Muscle layer of duodenum (tissue), 2 donors: Measurements from ENCODE around the gene KDM4C.

Experiments used
- H3K27ac ChIP-seq: one replicate; pipeline ENCODE4 v1.7.0; 2013; ENCODE audit warnings: mild to moderate bottlenecking, low read length
- H3K27me3 ChIP-seq: one replicate; pipeline ENCODE4 v1.7.0; 2013; ENCODE audit warnings: low read depth, mild to moderate bottlenecking, control low read depth, low read length
- H3K36me3 ChIP-seq, 2 donors: one replicate each; pipeline ENCODE4 v1.7.0; 2013; ENCODE audit warnings: low read length in 2 of 2, control low read depth in 1 of 2, mild to moderate bottlenecking in 1 of 2; ENCODE audit not compliant: insufficient read depth in 2 of 2, control insufficient read depth in 1 of 2
- H3K4me1 ChIP-seq, 2 donors: one replicate each; pipeline ENCODE4 v1.7.0; 2013; ENCODE audit warnings: low read length in 2 of 2, mild to moderate bottlenecking in 2 of 2, control low read depth in 1 of 2, moderate library complexity in 1 of 2; ENCODE audit not compliant: insufficient read depth in 2 of 2, control insufficient read depth in 1 of 2
- H3K4me3 ChIP-seq, 2 donors: one replicate each; pipeline ENCODE4 v1.7.0; 2013; ENCODE audit warnings: low read length in 2 of 2, low read depth in 1 of 2, mild to moderate bottlenecking in 1 of 2
- H3K9me3 ChIP-seq, 2 donors: one replicate each; pipeline ENCODE4 v1.7.0; 2013; ENCODE audit warnings: low read length in 2 of 2, control low read depth in 1 of 2, mild to moderate bottlenecking in 1 of 2; ENCODE audit not compliant: control insufficient read depth in 1 of 2
- donor health status: healthy.

Gene KDM4C

DNA sequence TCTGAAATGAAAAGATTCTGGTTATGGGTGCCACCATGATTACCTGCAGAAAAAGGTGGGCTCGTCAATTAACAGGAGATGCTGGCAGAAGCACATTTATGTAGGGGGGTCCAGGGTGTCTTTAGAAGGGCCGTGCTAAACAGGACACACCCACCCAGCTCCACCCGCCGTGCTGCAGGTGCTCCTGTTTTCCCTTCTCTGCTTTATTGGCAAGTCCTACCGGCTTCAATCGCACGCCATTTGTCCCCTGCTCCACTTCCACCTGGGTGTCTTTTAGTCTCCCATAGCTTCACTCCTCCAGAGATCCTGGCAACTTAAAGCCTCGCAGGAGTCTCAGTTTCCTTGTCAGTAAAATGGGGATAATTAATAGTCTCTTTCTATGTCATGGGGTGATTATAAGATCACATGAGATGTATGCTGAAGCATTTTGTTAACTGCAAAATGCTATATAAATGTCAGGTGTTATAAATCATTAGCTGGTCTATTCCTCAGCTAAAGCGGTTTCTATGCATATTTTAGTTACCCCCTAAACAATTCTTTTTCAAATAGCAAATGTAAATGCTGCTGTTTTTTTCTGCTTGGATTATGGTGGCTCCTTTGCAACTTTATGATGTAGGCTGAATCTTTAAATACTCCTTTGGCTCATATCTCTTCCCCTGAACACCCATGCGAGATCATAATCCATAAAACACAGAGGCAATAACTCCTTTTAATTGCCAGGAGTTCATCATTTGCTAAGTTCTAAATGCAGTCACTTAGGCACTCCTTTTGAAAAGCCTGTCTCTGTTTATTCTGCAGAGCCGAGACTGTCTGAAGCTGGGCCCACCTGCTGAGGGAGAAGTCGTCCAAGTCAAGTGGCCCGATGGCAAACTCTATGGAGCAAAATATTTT, 406.9 kb downstream of the KDM4C start:
- peaks cover 10 to 13% of the 10 kb centered on the region in 2 donors for H3K36me3 ChIP-seq
- no peaks in the 10 kb centered on the region for H3K27me3 ChIP-seq
- no peak overlapping the region for H3K4me3 ChIP-seq
- no peak overlapping the region for H3K27ac ChIP-seq
- no peaks in the 10 kb centered on the region for H3K4me1 ChIP-seq
- H3K9me3 ChIP-seq = no peaks in the 10 kb centered on the region

GRCh38 chr9:7165331-7165975, 407.7 kb downstream of the KDM4C start:
- H3K4me1 ChIP-seq = no peaks in the 10 kb centered on the region
- no peak overlapping the region for H3K27ac ChIP-seq
- H3K9me3 ChIP-seq = no peaks in the 10 kb centered on the region
- H3K4me3 ChIP-seq = no peak overlapping the region
- no peaks in the 10 kb centered on the region for H3K27me3 ChIP-seq
- H3K36me3 ChIP-seq = peaks cover 10 to 16% of the 10 kb centered on the region in 2 donors

GRCh38 chr9:7166074-7166473, 408.3 kb downstream of the KDM4C start:
- Histone ChIP-seq H3K4me1 (no peaks in the 10 kb centered on the region), H3K36me3 (peaks cover 10 to 16% of the 10 kb centered on the region in 2 donors), H3K27me3 (no peaks in the 10 kb centered on the region), H3K27ac (no peak overlapping the region), H3K9me3 (no peaks in the 10 kb centered on the region), H3K4me3 (no peak overlapping the region)

GRCh38 chr9:7169717-7170389, 412.1 kb downstream of the KDM4C start:
- Histone ChIP-seq H3K4me3 (no peak overlapping the region), H3K4me1 (no peaks in the 10 kb centered on the region), H3K9me3 (no peaks in the 10 kb centered on the region), H3K27ac (no peak overlapping the region), H3K36me3 (peaks cover 20 to 35% of the 10 kb centered on the region in 2 donors), H3K27me3 (no peaks in the 10 kb centered on the region)

- no peak overlapping the region for H3K27ac ChIP-seq
- no peaks in the 10 kb centered on the region for H3K9me3 ChIP-seq
- H3K4me1 ChIP-seq = no peaks in the 10 kb centered on the region
- H3K4me3 ChIP-seq = no peak overlapping the region
- H3K36me3 ChIP-seq = peaks cover 12 to 32% of the 10 kb centered on the region in 2 donors
- no peaks in the 10 kb centered on the region for H3K27me3 ChIP-seq
Observed at GRCh38 chr9:7171396-7172153, 413.8 kb downstream of the KDM4C start.

DNA sequence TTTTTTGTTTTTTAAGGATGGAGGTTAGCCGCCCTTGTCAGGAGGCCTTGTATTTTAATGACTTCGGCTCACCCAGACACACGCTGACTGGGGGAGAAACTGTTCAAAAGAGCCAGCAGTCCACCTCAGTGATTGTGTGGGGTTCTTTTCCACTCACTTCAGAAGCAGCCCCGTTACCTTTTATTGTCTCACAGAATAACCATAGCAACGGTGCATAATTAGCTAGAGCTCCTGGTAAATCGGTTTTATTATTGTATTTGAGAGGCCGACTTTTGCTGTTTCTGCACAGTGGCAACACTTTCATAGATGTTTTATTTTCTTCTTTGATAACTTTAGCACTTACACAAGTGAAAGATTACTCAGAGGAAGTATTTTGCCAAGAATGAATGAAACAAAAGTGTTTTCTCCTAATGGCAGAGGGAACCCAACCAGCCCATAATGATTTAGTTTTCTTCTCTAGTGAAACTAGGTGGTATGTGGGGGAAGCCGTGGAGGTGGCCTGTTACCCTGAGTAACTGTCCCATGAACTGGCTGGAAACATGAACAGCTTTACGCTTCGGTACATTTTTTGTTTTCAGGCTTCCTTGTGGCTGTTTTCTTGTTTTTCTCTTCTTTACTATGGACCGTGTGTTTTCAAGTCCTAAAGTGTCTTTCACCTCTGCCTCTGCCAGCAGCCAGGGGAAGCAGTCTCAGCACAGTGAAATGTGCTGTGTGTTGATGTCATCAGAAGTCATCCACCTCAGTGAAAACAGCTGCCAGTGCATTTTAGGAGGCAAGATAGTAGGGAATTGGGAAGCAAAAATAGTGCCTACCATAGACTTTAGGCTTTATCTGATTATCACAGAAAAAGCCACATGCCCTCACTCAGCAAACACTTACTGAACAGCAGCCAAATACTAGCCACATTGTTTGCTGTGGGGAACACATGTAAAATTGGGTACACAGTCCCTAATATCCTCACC, 414.7 kb downstream of the KDM4C start:
- Histone ChIP-seq H3K27ac (no peak overlapping the region), H3K4me1 (no peaks in the 10 kb centered on the region), H3K9me3 (no peaks in the 10 kb centered on the region), H3K36me3 (peaks cover 12 to 32% of the 10 kb centered on the region in 2 donors), H3K27me3 (no peaks in the 10 kb centered on the region), H3K4me3 (no peak overlapping the region)

DNA sequence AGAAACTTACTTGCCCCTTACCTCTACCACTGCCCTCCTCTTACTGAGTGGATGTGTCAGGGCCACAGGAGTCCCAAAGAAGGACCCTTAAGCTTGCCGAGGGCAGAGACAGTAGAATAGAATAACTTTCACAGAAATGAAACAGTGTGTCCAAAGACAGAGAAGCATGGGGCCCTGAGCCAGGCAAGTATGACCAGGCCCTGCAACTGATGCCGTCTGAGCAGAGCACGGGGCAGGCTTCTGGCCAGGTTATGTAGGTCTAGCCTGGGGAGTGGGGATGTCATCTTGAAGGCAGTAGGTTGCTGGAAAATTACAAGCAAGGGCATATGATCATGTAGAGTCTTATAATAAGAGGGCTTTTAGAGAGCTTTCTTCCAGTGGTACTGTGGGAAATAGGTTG, 415.4 kb downstream of the KDM4C start:
- Histone ChIP-seq H3K9me3 (no peaks in the 10 kb centered on the region), H3K27ac (no peak overlapping the region), H3K27me3 (no peaks in the 10 kb centered on the region), H3K4me3 (no peak overlapping the region), H3K4me1 (no peaks in the 10 kb centered on the region), H3K36me3 (peaks cover 12 to 32% of the 10 kb centered on the region in 2 donors)

- H3K27ac ChIP-seq = no peak overlapping the region
- H3K4me1 ChIP-seq = no peaks in the 10 kb centered on the region
- no peaks in the 10 kb centered on the region for H3K27me3 ChIP-seq
- no peak overlapping the region for H3K4me3 ChIP-seq
- peaks cover 12 to 32% of the 10 kb centered on the region in 2 donors for H3K36me3 ChIP-seq
- H3K9me3 ChIP-seq = no peaks in the 10 kb centered on the region
Observed at GRCh38 chr9:7174301-7174700, 416.5 kb downstream of the KDM4C start.

GRCh38 chr9:7174884-7175283, 417.1 kb downstream of the KDM4C start:
- H3K4me3 ChIP-seq = no peak overlapping the region
- no peaks in the 10 kb centered on the region for H3K4me1 ChIP-seq
- H3K27me3 ChIP-seq = no peaks in the 10 kb centered on the region

GRCh38 chr9:7176561-7176960, 418.8 kb downstream of the KDM4C start:
- Histone ChIP-seq H3K36me3 (peaks cover 12 to 26% of the 10 kb centered on the region in 2 donors), H3K27me3 (no peaks in the 10 kb centered on the region), H3K27ac (no peak overlapping the region), H3K9me3 (no peaks in the 10 kb centered on the region), H3K4me1 (no peaks in the 10 kb centered on the region), H3K4me3 (no peak overlapping the region)

More at GRCh38 chr9:7174884-7175283, 417.1 kb downstream of the KDM4C start:
- H3K9me3 ChIP-seq = no peaks in the 10 kb centered on the region
- peaks cover 12 to 28% of the 10 kb centered on the region in 2 donors for H3K36me3 ChIP-seq
- H3K27ac ChIP-seq = no peak overlapping the region
